Neuron (in vitro differentiated cells): Measurements from ENCODE around the gene WNT7B.

Experiments used
- H2AFZ ChIP-seq: one replicate; pipeline ENCODE4 v1.6.1; 2013; ENCODE audit warnings: low read depth, mild to moderate bottlenecking, inconsistent platforms, low read length, moderate library complexity
- H3K27me3 ChIP-seq: one replicate; pipeline ENCODE4 v1.6.1; 2013; ENCODE audit warnings: low read length; ENCODE audit not compliant: insufficient read depth
- H3K36me3 ChIP-seq: one replicate; pipeline ENCODE4 v1.6.1; 2013; ENCODE audit warnings: low read length; ENCODE audit not compliant: insufficient read depth
- H3K4me1 ChIP-seq: one replicate; pipeline ENCODE4 v1.6.1; 2013; ENCODE audit warnings: low read length; ENCODE audit not compliant: insufficient read depth
- H3K4me3 ChIP-seq: 2 replicates; pipeline ENCODE4 v1.5.1; 2013; ENCODE audit warnings: mild to moderate bottlenecking, low read length, moderate library complexity
- H3K9me3 ChIP-seq: one replicate; pipeline ENCODE4 v1.6.1; 2013; ENCODE audit warnings: low read length

WNT7B gene

GRCh38 chr22:45903355-45904135 is 73.4 kb downstream of the WNT7B start:
- Histone ChIP-seq H2AFZ (no peak overlapping the region), H3K36me3 (no peaks in the 10 kb centered on the region), H3K27me3 (no peaks in the 10 kb centered on the region), H3K9me3 (no peaks in the 10 kb centered on the region), H3K4me1 (peaks cover 36% of the 10 kb centered on the region), H3K4me3 (no peak overlapping the region)

- no peaks in the 10 kb centered on the region for H3K9me3 ChIP-seq
- no peak overlapping the region for H3K4me3 ChIP-seq
- peaks cover 4% of the 10 kb centered on the region for H3K4me1 ChIP-seq
- H2AFZ ChIP-seq, result no peak overlapping the region
- H3K36me3 ChIP-seq, result no peaks in the 10 kb centered on the region
- no peaks in the 10 kb centered on the region for H3K27me3 ChIP-seq
Measured at GRCh38 chr22:45897736-45898135, 79.2 kb downstream of the WNT7B start.

GRCh38 chr22:45896964-45897538 is 79.9 kb downstream of the WNT7B start:
- Histone ChIP-seq H3K36me3 (no peaks in the 10 kb centered on the region), H3K4me1 (peaks cover 2% of the 10 kb centered on the region), H3K9me3 (no peaks in the 10 kb centered on the region), H3K27me3 (no peaks in the 10 kb centered on the region), H2AFZ (no peak overlapping the region), H3K4me3 (no peak overlapping the region)

GRCh38 chr22:45896153-45896951 is 80.6 kb downstream of the WNT7B start:
- H3K4me1 ChIP-seq, result peaks cover 2% of the 10 kb centered on the region
- no peaks in the 10 kb centered on the region for H3K9me3 ChIP-seq
- H3K4me3 ChIP-seq, result no peak overlapping the region
- H3K36me3 ChIP-seq, result no peaks in the 10 kb centered on the region
- no peaks in the 10 kb centered on the region for H3K27me3 ChIP-seq
- H2AFZ ChIP-seq, result no peak overlapping the region

- no peaks in the 10 kb centered on the region for H3K36me3 ChIP-seq
- H3K4me1 ChIP-seq, result peaks cover 2% of the 10 kb centered on the region
- no peak overlapping the region for H3K4me3 ChIP-seq
- H3K27me3 ChIP-seq, result no peaks in the 10 kb centered on the region
- no peak overlapping the region for H2AFZ ChIP-seq
- H3K9me3 ChIP-seq, result no peaks in the 10 kb centered on the region
Measured at GRCh38 chr22:45895436-45896152, 81.4 kb downstream of the WNT7B start.

GRCh38 chr22:45893516-45893915 is 83.4 kb downstream of the WNT7B start:
- no peak overlapping the region for H2AFZ ChIP-seq
- H3K4me1 ChIP-seq, result peaks cover 18% of the 10 kb centered on the region
- no peaks in the 10 kb centered on the region for H3K27me3 ChIP-seq

GRCh38 chr22:45892681-45893461 is 84.1 kb downstream of the WNT7B start:
- no peaks in the 10 kb centered on the region for H3K9me3 ChIP-seq
- H3K27me3 ChIP-seq, result no peaks in the 10 kb centered on the region
- no peaks in the 10 kb centered on the region for H3K36me3 ChIP-seq
- H2AFZ ChIP-seq, result no peak overlapping the region
- no peak overlapping the region for H3K4me3 ChIP-seq
- peaks cover 24% of the 10 kb centered on the region for H3K4me1 ChIP-seq

More at GRCh38 chr22:45893516-45893915, 83.4 kb downstream of the WNT7B start:
- Histone ChIP-seq H3K9me3 (no peaks in the 10 kb centered on the region), H3K4me3 (no peak overlapping the region), H3K36me3 (no peaks in the 10 kb centered on the region)

- H3K27me3 ChIP-seq, result no peaks in the 10 kb centered on the region
- no peaks in the 10 kb centered on the region for H3K36me3 ChIP-seq
- H3K9me3 ChIP-seq, result no peaks in the 10 kb centered on the region
- H3K4me1 ChIP-seq, result peaks cover 24% of the 10 kb centered on the region
- no peak overlapping the region for H3K4me3 ChIP-seq
- H2AFZ ChIP-seq, result no peak overlapping the region
Measured at GRCh38 chr22:45891996-45892621, 84.9 kb downstream of the WNT7B start.

GRCh38 chr22:45891471-45891995 is 85.4 kb downstream of the WNT7B start:
- H3K4me1 ChIP-seq, result peaks cover 25% of the 10 kb centered on the region
- H2AFZ ChIP-seq, result no peak overlapping the region
- H3K9me3 ChIP-seq, result no peaks in the 10 kb centered on the region
- H3K4me3 ChIP-seq, result no peak overlapping the region
- H3K27me3 ChIP-seq, result no peaks in the 10 kb centered on the region
- no peaks in the 10 kb centered on the region for H3K36me3 ChIP-seq

GRCh38 chr22:45891021-45891421 is 85.9 kb downstream of the WNT7B start:
- Histone ChIP-seq H3K4me1 (peaks cover 28% of the 10 kb centered on the region), H2AFZ (no peak overlapping the region), H3K9me3 (no peaks in the 10 kb centered on the region), H3K27me3 (no peaks in the 10 kb centered on the region), H3K36me3 (no peaks in the 10 kb centered on the region), H3K4me3 (no peak overlapping the region)

GRCh38 chr22:45890351-45890635 is 86.7 kb downstream of the WNT7B start:
- Histone ChIP-seq H3K36me3 (no peaks in the 10 kb centered on the region), H3K4me3 (no peak overlapping the region), H3K27me3 (no peaks in the 10 kb centered on the region), H3K9me3 (no peaks in the 10 kb centered on the region), H3K4me1 (peaks cover 35% of the 10 kb centered on the region), H2AFZ (no peak overlapping the region)
